T-helper 1 cell treated with Interleukin-12 subunit alpha and Interleukin-12 subunit beta and Interleukin-4 antibody, amounts not matched to agents 30 ng/mL and 1 ng/mL, for 36 hours (primary cell): ENCODE results near the gene STUM. TPM values are rescaled to one million over a fixed set of nuclear protein-coding genes. Genes with fewer than 3 reads are reported as not detected.

Experiments
- intact Hi-C: fragments of 100-400 bp; cut with micrococcal nuclease; formaldehyde crosslinking; loops from one replicate; pipeline ENCODE4 v1.15.1; 2024
- total RNA-seq: library from RNA; stranded (reverse); gene quantifications from 2 replicates; pipeline ENCODE4 v1.2.3, GENCODE V29; 2022

Gene STUM
- total RNA-seq, 1 donor from 2014 or later: not detected

- intact Hi-C loops: no loop called here
Measured at GRCh38 chr1:226533220-226533619, 15.3 kb upstream of the STUM start.

GRCh38 chr1:226534098-226534497 lies 14.5 kb upstream of the STUM start:
- intact Hi-C loops: no loop called here

GRCh38 chr1:226534645-226535044 lies 13.9 kb upstream of the STUM start:
- intact Hi-C loops: no loop called here

GRCh38 chr1:226535666-226536065 lies 12.9 kb upstream of the STUM start:
- intact Hi-C loops: no loop called here

- intact Hi-C loops: no loop called here
Measured at GRCh38 chr1:226541231-226541630, 7.3 kb upstream of the STUM start.

- intact Hi-C loops: no loop called here
Measured at GRCh38 chr1:226541631-226542622, 6.6 kb upstream of the STUM start.

GRCh38 chr1:226542623-226543103 lies 5.9 kb upstream of the STUM start:
- intact Hi-C loops: no loop called here

GRCh38 chr1:226545836-226546596 lies 2.5 kb upstream of the STUM start:
- intact Hi-C loops: loop anchor here (2.0 kb wide), 1 partner anchor 283 kb away; no protein-coding TSS in a partner anchor

GRCh38 chr1:226546926-226547325 lies 1.6 kb upstream of the STUM start:
- intact Hi-C loops: loop anchor here (1.0 to 2.0 kb wide), 2 partner anchors 122 to 282 kb away; no protein-coding TSS in a partner anchor

GRCh38 chr1:226547754-226548191 lies 791 bp upstream of the STUM start:
- intact Hi-C loops: loop anchor here (1.0 to 2.0 kb wide), 2 partner anchors 122 to 281 kb away; no protein-coding TSS in a partner anchor

- intact Hi-C loops: no loop called here
Measured at GRCh38 chr1:226549094-226549936, 751 bp downstream of the STUM start.

- intact Hi-C loops: no loop called here
Measured at GRCh38 chr1:226549937-226550671, 1.5 kb downstream of the STUM start.

GRCh38 chr1:226550672-226551041 lies 2.1 kb downstream of the STUM start:
- intact Hi-C loops: no loop called here

GRCh38 chr1:226551299-226551698 lies 2.7 kb downstream of the STUM start:
- intact Hi-C loops: no loop called here

- intact Hi-C loops: no loop called here
Measured at GRCh38 chr1:226552061-226552460, 3.5 kb downstream of the STUM start.

- intact Hi-C loops: no loop called here
Measured at GRCh38 chr1:226553266-226553923, 4.8 kb downstream of the STUM start.

GRCh38 chr1:226553924-226554282 lies 5.3 kb downstream of the STUM start:
- intact Hi-C loops: no loop called here

- intact Hi-C loops: no loop called here
Measured at GRCh38 chr1:226555092-226555491, 6.5 kb downstream of the STUM start.

GRCh38 chr1:226557424-226557823 lies 8.9 kb downstream of the STUM start:
- intact Hi-C loops: no loop called here
